H1 (cell line): ENCODE results near the gene VPS37D. TPM values are rescaled to one million over a fixed set of nuclear protein-coding genes. Genes with fewer than 3 reads are reported as not detected.
A peak's percentile ranks its signal among the peaks of the same experiment; 100 is the strongest.

Experiments used
- BRCA1 ChIP-seq: IDR thresholded peaks from 2 replicates; pipeline ENCODE4 v1.6.1; 2012; ENCODE audit warnings: low read depth, low read length, improper control_type of control experiment
- E2F6 ChIP-seq: IDR thresholded peaks from 2 replicates; pipeline ENCODE4 v1.6.1; 2012; ENCODE audit warnings: inconsistent platforms
- NRF1 ChIP-seq: IDR thresholded peaks from 2 replicates; pipeline ENCODE4 v1.6.1; 2011; ENCODE audit warnings: mild to moderate bottlenecking, low read depth, low read length, improper control_type of control experiment
- POLR2A ChIP-seq, 2 experiments: IDR thresholded peaks; 1 replicate in 1 of 2; 2 replicates in 1 of 2; pipeline ENCODE4 v1.6.1; 2011; ENCODE audit warnings: low read depth in 2 of 2, low read length in 2 of 2, mild to moderate bottlenecking in 2 of 2; ENCODE audit errors: control extremely low read depth in 1 of 2
- RBBP5 ChIP-seq: IDR thresholded peaks from 2 replicates; pipeline ENCODE4 v1.7.1; 2012; ENCODE audit warnings: low read depth, mild to moderate bottlenecking, inconsistent platforms, low read length, moderate library complexity, borderline replicate concordance
- RFX5 ChIP-seq: IDR thresholded peaks from 2 replicates; pipeline ENCODE4 v1.6.1; 2011; ENCODE audit warnings: low read depth, low read length, improper control_type of control experiment, borderline replicate concordance
- polyA plus RNA-seq, 7 experiments: library from polyadenylated mRNA; depleted of rRNA in 3 of 7; stranded (reverse) in 5 of 7; unstranded in 2 of 7; fragments of >200 nt in 5 of 7; fragments of 200-250 nt in 2 of 7; gene quantifications; 1 replicate in 5 of 7; 2 replicates in 1 of 7; 4 replicates in 1 of 7; pipeline versions ENCODE4 v1.2.1 to v1.2.3, GENCODE V29; 2011 to 2013; ENCODE audit warnings: missing spikeins in 2 of 7, mixed read lengths in 2 of 7
- total RNA-seq: library from RNA; stranded (reverse); fragmentation: NEBNext Ultra II Directional; extraction: Animal tissue kit (Norgen Biotek cat#: 25700); gene quantifications from 2 replicates; pipeline ENCODE4 v1.2.1, GENCODE V29; 2021
- TF ChIP-seq, protein P1 (sequence below), 3 experiments: IDR thresholded peaks; 1 replicate in 2 of 3; 2 replicates in 1 of 3; pipeline versions ENCODE4 v1.5.1 to v1.6.1; 2011; ENCODE audit warnings: low read length in 3 of 3, mild to moderate bottlenecking in 3 of 3, inconsistent platforms in 2 of 3, low read depth in 1 of 3, moderate library complexity in 1 of 3; ENCODE audit not compliant: insufficient read depth in 1 of 3; ENCODE audit errors: control extremely low read depth in 1 of 3

Gene VPS37D
- total and polyA plus RNA-seq, 2 of the 8 experiments (the other 6 are each of a cell fraction or from before 2014, with no cell fraction given) = 3.4 to 5.0 TPM

- TF ChIP-seq, protein P1, sequence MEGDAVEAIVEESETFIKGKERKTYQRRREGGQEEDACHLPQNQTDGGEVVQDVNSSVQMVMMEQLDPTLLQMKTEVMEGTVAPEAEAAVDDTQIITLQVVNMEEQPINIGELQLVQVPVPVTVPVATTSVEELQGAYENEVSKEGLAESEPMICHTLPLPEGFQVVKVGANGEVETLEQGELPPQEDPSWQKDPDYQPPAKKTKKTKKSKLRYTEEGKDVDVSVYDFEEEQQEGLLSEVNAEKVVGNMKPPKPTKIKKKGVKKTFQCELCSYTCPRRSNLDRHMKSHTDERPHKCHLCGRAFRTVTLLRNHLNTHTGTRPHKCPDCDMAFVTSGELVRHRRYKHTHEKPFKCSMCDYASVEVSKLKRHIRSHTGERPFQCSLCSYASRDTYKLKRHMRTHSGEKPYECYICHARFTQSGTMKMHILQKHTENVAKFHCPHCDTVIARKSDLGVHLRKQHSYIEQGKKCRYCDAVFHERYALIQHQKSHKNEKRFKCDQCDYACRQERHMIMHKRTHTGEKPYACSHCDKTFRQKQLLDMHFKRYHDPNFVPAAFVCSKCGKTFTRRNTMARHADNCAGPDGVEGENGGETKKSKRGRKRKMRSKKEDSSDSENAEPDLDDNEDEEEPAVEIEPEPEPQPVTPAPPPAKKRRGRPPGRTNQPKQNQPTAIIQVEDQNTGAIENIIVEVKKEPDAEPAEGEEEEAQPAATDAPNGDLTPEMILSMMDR (IDR thresholded peaks at IDR 0.05; ENCODE audit: control extremely low read depth in 1 of 3, insufficient read depth in 1 of 3, low read depth in 1 of 3, low read length in 3 of 3) = no peak
- TF ChIP-seq RBBP5 (peak; percentile 55; the same call in 1 of the 2 replicates), POLR2A (IDR thresholded peaks at IDR 0.05; ENCODE audit: control extremely low read depth in 1 of 2, low read depth in 2 of 2, low read length in 2 of 2) (peak in 1 of 2 experiments; percentile 62; a peak in 1 of 3 replicates), BRCA1 (no peak), RFX5 (no peak), NRF1 (no peak), E2F6 (peak; percentile 64)
Observed at GRCh38 chr7:73623798-73624668, 43.6 kb upstream of the VPS37D start, which contains the start of gene MLXIPL (continued).
